ENCODE data around the gene RPS15A.
"Not testable (repeated sequence)": the region's sequence is repeated elsewhere in the genome, so short reads cannot be mapped to it uniquely, and the experiment has no call there.

Gene RPS15A

GRCh38 chr16:18799500-18799899 is 9.4 kb upstream of the RPS15A start:
- in situ Hi-C loops (cut with MboI; ENCODE audit: low sequenced_read_pairs): no loop called here

- in situ Hi-C loops (cut with MboI; ENCODE audit: low sequenced_read_pairs): no loop called here
Measured at GRCh38 chr16:18797746-18798145, 7.6 kb upstream of the RPS15A start.

GRCh38 chr16:18796377-18796776 is 6.2 kb upstream of the RPS15A start:
- in situ Hi-C loops (cut with MboI; ENCODE audit: low sequenced_read_pairs): no loop called here

- in situ Hi-C loops (cut with MboI; ENCODE audit: low sequenced_read_pairs): no loop called here
Measured at GRCh38 chr16:18792836-18793433, 2.8 kb upstream of the RPS15A start.

GRCh38 chr16:18789515-18789849 is 652 bp downstream of the RPS15A start:
- in situ Hi-C loops (cut with MboI; ENCODE audit: low sequenced_read_pairs): no loop called here

- in situ Hi-C loops (cut with MboI; ENCODE audit: low sequenced_read_pairs): no loop called here
Measured at GRCh38 chr16:18788828-18789514, 1.2 kb downstream of the RPS15A start.

GRCh38 chr16:18784917-18785623 is 5.1 kb downstream of the RPS15A start:
- in situ Hi-C loops (cut with MboI; ENCODE audit: low sequenced_read_pairs): no loop called here

- in situ Hi-C loops (cut with MboI; ENCODE audit: low sequenced_read_pairs): no loop called here
Measured at GRCh38 chr16:18783430-18784341, 6.4 kb downstream of the RPS15A start.

GRCh38 chr16:18782697-18783429 is 7.3 kb downstream of the RPS15A start:
- in situ Hi-C loops (cut with MboI; ENCODE audit: low sequenced_read_pairs): no loop called here

GRCh38 chr16:18781232-18781631 is 8.9 kb downstream of the RPS15A start:
- in situ Hi-C loops (cut with MboI; ENCODE audit: low sequenced_read_pairs): not testable (repeated sequence)

- in situ Hi-C loops (cut with MboI; ENCODE audit: low sequenced_read_pairs): not testable (repeated sequence)
Measured at GRCh38 chr16:18780460-18781026, 9.6 kb downstream of the RPS15A start.

- in situ Hi-C loops (cut with MboI; ENCODE audit: low sequenced_read_pairs): not testable (repeated sequence)
Measured at GRCh38 chr16:18777664-18778063, 12.5 kb downstream of the RPS15A start.

GRCh38 chr16:18776334-18776733 is 13.8 kb downstream of the RPS15A start:
- in situ Hi-C loops (cut with MboI; ENCODE audit: low sequenced_read_pairs): not testable (repeated sequence)

GRCh38 chr16:18774651-18775050 is 15.5 kb downstream of the RPS15A start:
- in situ Hi-C loops (cut with MboI; ENCODE audit: low sequenced_read_pairs): not testable (repeated sequence)

- in situ Hi-C loops (cut with MboI; ENCODE audit: low sequenced_read_pairs): not testable (repeated sequence)
Measured at GRCh38 chr16:18772171-18772570, 18.0 kb downstream of the RPS15A start.

GRCh38 chr16:18770336-18770962 is 19.7 kb downstream of the RPS15A start:
- in situ Hi-C loops (cut with MboI; ENCODE audit: low sequenced_read_pairs): not testable (repeated sequence)

GRCh38 chr16:18767217-18767616 is 22.9 kb downstream of the RPS15A start:
- in situ Hi-C loops (cut with MboI; ENCODE audit: low sequenced_read_pairs): not testable (repeated sequence)

- in situ Hi-C loops (cut with MboI; ENCODE audit: low sequenced_read_pairs): not testable (repeated sequence)
Measured at GRCh38 chr16:18762713-18763112, 27.4 kb downstream of the RPS15A start.

Data from HL-60/S4 treated with phorbol 12-myristate 13-acetate at 8.2 ng/mL for 4 days and 3 days (cell line).